ENCODE results near the gene LHFPL6. TPM values are rescaled to one million over a fixed set of nuclear protein-coding genes. Genes with fewer than 3 reads are reported as not detected.
A peak's percentile ranks its signal among the peaks of the same experiment; 100 is the strongest.
"Not testable (repeated sequence)": the region's sequence is repeated elsewhere in the genome, so short reads cannot be mapped to it uniquely, and the experiment has no call there.

The LHFPL6 gene
- total RNA-seq, 1 donor from 2014 or later: 146 TPM

DNA sequence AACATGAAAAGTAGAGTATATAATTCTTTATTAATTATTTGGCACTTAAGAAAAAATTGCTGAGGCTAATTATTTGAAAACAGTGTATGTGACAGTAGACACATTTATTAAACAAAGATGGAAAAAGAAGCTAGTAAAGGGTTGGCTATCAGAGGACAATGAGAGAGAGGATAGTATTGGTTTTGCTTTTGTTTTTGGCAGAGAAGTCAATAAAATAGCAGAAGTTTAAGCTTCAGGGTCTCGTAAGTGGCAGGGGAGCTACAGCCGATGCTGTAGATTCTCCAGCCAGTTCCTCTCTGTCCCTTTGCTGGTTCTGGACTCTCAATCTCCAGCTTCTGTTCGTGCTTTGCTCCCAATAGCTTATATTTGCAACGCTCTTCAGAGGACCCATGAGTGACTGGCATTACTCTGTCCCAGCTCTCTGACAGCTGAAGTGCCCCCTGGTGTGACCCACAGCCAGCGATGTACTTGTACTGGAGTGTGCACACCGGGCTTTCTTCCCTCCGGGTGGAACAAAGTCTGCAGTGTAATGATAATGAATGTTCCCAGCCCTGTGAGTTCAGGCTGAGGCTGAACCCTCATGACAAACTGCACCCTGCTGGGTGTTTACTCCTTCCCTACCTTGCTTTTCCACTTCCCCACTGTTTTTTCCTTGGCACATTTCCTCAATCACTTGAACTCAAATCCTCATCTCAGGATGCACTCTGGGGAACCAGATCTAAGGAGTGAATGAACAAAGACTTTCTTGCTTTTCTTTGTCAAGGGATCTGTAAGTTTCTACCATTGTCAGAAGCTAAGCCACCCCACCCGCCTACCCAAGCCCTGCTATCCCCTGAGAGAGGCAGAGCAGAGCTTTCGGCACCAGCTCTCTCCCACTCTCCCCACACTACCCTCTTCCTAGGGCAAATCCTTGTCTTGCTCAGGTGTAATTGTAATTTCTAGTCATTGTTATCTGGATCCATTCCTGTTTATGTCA is 254.8 kb downstream of the LHFPL6 start:
- ATAC-seq (peak; percentile 79), DNase-seq (ENCODE audit: low spot score) (no peak)
- intact Hi-C loops (cut with DNase I): no loop called here

DNA sequence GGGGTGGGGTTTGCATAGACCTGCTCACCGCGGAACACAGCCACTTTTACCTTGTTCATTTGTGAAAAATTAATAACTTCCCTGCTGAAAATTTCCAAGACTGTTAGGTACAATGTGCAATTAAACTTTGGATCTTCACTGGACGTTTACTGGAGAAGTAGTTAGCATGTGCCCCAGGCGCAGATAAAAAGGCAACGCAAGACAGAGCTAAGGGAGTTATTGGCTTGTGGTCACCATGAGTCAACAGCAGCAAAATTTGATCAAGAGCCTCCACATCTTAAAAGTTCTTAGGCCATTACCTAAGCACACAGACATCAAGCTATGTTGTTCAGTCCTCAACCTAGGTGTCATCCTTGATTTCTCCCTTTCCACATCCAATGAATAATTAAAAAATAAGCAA is 257.0 kb downstream of the LHFPL6 start:
- intact Hi-C loops (cut with DNase I): no loop called here
- DNase-seq (ENCODE audit: low spot score) (no peak), ATAC-seq (no peak)

DNA sequence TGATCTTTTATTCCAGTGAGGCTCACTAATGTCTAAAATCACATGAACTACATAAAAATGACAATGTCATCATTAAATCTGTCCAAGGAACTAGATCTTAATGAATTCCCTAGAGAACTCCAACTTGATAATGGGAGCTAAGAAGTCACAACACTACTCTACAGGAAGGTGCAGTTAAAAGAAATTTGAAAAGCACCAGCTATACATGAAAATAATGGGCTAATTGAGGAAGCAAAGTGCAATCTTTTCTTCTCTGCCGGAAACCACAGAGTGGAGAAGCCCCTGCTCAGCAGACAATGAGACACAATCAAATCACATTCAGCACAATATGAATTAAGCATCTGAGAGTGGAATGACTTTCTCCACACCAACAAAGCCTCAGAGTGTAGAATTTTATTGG is 261.7 kb downstream of the LHFPL6 start:
- intact Hi-C loops (cut with DNase I): no loop called here
- ATAC-seq: no peak
- no peak for DNase-seq (ENCODE audit: low spot score)

DNA sequence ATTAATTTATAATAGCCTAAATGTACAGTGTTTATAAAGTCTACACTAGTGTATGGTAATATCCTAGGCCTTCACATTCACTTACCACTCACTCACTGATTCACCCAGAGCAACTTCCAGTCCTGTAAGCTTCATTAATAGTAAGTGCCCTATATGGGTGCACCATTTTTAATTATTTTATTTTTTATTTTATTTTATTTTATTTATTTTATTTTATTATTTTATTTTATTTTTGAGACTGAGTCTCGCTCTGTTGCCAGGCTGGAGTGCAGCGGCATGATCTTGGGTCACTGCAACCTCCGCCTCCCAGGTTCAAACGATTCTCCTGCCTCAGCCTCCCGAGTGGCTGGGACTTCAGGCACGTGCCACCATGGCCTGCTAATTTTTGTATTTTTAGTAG is 264.9 kb downstream of the LHFPL6 start:
- DNase-seq (ENCODE audit: low spot score); ATAC-seq; intact Hi-C loops (cut with DNase I): not testable (repeated sequence)

DNA sequence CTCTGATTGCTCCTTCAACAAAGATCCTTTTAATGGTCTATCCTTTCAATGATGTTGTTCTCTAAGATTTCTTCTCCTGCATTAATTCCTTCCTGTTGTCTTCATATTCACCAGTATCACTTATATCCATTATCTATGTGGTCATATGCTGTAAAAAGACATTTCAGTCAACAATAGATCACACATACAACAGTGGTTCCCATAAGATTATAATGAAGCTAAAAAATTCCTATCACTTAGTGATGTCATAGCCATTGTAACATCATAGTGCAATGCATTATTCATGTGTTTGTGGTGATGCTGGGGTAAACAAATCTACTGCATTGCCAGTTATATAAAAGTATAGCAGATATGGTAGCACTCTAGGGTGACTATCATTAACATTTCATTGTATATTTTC is 266.1 kb downstream of the LHFPL6 start:
- intact Hi-C loops (cut with DNase I): no loop called here
- no peak for DNase-seq (ENCODE audit: low spot score)
- no peak for ATAC-seq

DNA sequence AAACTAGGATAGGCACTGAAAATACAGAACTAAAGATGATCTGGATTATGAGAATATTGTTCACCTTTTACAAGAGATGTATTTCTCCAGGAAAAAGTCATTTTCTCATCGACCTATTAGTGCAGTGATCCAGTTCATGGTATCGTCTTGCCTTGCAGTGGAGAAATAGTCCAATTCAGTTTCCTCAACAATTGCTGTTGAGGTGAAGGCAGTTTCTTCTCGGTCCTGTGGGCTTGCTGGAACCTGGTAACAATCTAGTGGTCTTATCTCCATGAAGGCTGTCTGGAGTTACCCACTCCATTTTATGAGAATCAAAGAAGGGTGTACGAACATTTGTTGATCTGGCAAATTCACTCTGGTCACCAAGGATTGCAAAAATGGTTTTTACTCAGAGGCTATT is 266.8 kb downstream of the LHFPL6 start:
- intact Hi-C loops (cut with DNase I): no loop called here
- ATAC-seq: no peak
- no peak for DNase-seq (ENCODE audit: low spot score)

DNA sequence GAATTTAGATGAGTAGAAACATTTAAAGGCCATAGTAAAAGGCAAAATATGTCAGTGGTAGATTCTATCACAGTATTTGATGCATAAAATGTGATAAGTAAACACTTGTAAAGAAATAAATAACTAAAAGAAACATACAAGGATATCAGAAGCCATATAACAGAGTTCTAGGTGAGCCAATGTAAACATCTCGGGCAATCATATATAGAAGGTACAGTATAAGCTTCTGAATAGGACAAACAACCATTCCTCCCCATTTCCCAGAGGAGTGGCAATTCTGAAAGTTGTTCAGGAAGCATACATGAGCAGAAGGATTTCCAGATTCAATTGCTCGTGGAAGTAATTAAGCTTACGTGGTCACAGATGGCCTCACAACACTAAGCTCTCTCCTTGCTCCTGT is 267.3 kb downstream of the LHFPL6 start:
- DNase-seq (ENCODE audit: low spot score) (no peak), ATAC-seq (no peak)
- intact Hi-C loops (cut with DNase I): no loop called here

DNA sequence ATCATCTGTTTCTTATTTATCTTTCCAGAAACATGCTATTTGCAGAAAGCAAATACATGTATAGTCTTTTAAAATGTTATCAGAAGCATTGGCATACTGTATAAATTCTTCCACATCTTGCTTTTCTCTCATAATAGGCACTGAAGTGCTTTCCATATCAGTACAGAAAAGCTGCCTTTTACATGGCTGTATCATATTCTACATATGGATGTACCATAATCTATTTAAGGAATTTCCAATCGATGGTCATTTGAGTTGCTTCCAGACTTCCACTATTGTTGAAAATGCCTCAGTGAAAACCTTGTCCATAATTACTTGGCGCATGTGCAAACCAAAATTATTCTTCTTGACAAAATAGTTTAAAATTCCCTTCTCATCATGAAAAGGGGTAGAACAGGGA is 272.5 kb downstream of the LHFPL6 start:
- intact Hi-C loops (cut with DNase I): no loop called here
- ATAC-seq (no peak), DNase-seq (ENCODE audit: low spot score) (no peak)

DNA sequence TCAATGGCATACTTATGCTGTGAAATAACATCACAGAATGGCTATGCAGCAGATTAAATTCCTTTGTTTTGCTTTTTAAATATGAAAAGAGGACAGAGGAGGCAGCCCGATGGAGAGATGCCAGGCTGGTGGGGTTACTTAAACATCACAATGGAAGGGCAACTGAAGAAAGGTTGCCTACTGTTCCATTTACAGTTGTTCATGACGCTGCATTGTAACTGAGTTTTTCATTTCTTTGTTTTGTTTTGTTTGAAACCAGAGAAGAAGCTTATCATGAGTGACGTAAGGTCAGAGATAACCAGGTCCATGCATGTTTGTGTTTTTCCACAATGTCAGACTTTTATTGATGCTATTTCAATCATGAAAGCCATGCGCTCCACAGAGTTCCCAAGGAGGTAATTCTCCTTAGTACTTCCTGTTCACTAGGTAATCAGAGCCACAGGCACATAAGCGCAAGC is 273.8 kb downstream of the LHFPL6 start:
- ATAC-seq: no peak
- intact Hi-C loops (cut with DNase I): no loop called here
- DNase-seq (ENCODE audit: low spot score): no peak

DNA sequence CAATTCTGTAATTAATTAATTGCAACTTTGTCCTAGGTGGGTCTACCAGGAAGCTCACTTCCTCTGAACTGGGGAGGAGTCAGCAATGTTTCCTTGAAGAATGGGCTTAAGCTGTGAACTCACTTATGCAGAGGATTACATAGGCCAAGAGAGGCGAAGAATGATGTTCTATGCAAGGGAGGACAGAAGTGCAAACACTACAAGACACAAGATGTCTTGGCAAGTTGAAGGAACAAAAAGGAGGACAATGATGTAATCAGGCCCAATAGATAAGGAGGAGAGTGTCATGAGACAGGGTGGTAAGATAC is 275.9 kb downstream of the LHFPL6 start:
- intact Hi-C loops (cut with DNase I): no loop called here
- ATAC-seq (peak; percentile 35), DNase-seq (ENCODE audit: low spot score) (no peak)

DNA sequence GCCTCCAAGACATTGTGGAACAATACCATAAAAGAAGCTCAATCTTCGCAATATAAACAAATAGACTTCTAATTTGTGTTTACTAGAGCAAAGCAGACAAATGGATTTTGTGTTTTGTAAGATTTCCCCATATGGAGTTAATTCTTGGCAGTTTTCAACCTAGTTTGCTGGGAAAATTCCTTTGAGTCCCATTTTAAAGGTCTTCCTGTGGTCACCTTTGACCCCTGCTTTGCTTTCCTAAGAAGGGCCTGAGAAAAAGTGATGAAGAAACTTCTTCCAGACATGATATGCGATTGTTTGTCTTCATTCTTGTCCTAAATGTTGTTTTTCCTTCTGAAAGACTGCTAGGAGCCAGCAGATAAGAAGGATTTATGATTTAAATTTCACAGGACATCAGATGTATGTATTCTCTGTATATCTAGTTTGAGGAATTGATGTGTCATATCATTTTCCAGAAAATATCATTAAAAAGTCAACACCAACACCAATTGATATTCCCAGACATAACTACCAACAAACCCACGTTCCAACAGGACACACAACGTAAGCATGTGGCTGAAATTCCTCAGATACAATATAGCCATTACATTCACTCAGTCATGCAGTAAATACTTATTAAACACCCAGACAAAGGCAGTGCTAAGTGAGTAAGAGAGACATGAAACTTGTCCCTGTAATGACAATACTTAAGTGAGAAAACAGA is 276.4 kb downstream of the LHFPL6 start:
- ATAC-seq (peak; percentile 84), DNase-seq (ENCODE audit: low spot score) (no peak)
- intact Hi-C loops (cut with DNase I): no loop called here

DNA sequence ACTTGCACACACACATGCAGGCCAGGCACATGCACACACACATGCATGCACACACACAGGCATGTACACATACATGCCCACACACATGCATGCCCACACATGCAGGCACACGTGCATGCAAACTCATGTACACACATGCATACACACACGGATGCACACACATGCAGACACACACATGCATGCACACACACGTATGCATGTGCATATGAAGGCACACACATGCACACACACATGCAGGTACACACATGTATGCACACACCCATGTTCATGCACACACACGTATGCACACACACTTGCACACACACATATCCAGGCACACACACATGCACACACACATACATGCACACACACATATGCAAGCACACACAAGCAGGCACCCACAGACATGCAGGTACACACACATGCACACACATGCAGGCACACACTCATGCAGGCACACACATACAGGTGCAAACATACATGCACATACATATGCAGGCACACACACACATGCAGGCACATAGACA is 278.1 kb downstream of the LHFPL6 start:
- no peak for ATAC-seq
- DNase-seq (ENCODE audit: low spot score): no peak
- intact Hi-C loops (cut with DNase I): no loop called here

DNA sequence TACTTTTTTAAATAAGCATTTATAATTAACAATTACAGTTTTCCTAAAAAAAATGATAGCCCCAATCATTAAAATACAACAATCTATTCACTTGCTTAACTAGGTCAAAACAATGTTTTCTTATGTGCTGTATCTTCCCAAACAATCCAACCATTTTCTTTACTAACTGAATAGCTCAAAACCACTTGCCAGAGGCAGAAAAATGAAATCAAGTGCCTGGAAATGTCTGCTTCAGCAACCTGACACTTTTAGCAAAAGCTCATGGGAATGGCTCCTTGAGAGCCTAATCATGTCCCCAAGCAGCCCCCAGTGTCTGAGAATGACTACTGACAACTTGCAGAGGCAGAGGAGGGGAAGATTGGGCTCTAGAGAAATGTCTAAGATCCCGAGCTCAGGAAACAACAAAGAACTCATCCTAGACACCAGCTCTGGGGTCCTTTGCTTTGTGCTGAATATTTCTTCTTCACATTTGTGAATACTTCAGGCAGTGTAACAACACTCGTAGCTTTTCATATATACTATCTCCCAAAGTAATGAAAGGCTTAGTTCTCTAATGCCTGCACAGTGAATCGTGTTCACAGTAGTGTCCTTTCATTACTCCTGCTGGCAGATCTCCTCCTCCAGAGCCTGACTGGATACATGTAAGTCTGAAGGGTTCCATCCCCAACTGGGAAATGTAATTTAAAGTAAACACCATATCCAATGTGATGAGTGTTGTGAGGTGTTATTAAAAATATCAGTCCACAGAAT is 280.0 kb downstream of the LHFPL6 start:
- DNase-seq (ENCODE audit: low spot score) (no peak), ATAC-seq (no peak)
- intact Hi-C loops (cut with DNase I): no loop called here

DNA sequence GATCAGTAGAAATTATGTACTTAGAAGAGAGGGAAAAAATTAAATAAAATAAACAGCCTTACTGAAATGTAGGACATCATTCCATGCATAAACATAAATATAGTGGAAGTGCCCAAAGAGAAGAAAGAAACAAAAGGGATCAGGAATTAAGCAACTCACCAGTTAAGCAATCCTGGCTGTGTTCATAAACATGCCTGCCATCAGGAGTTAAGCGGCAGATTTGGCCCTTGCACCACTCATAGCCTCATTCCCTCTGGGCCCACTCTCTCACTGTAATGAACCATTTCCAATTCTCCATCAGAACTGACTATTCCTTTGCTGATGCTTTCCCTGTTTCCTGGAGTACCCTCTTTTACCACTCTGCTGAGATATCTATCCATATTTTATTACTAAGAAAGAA is 281.4 kb downstream of the LHFPL6 start:
- DNase-seq (ENCODE audit: low spot score) (no peak), ATAC-seq (peak; percentile 76)
- intact Hi-C loops (cut with DNase I): no loop called here

DNA sequence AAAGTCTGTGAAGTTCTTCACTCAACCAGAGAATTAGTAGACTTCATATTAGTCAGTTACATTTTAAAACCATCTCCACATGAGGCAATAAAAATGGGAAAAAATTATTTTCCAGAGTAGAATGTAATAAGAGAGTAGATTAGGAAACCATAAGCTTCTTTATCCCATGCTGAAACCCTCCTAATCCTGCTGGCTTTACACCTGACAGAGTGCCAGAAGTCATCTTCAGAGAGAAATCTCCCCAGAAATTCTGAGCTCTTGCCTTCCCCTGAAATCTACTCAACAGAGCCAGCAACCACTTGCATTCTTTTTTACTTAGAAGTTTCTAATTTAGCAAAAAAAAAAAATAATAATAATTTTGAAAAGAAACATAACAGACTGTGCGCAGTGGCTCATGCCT is 284.8 kb downstream of the LHFPL6 start:
- no peak for DNase-seq (ENCODE audit: low spot score)
- peak; percentile 7 for ATAC-seq
- intact Hi-C loops (cut with DNase I): no loop called here

DNA sequence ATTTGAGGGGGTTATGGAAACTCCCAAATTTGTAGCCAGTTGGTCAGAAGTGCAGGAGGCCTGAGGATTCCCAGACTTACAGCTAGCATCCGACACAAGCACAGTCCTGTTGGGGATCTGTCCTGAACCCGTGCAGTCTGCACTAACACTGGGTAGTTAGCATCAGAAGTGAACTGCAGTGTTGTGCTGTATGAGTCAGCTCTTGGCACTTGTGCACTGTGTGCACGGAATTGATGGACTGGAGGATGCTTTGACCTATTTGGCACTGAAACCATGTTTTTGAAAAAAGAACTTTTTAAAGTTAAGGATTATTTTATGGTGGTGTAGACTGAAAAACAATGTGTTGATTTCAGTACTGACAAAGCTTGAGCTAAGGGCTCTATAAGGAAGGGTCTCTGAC is 285.7 kb downstream of the LHFPL6 start:
- ATAC-seq (peak; percentile 94), DNase-seq (ENCODE audit: low spot score) (no peak)
- intact Hi-C loops (cut with DNase I): no loop called here

DNA sequence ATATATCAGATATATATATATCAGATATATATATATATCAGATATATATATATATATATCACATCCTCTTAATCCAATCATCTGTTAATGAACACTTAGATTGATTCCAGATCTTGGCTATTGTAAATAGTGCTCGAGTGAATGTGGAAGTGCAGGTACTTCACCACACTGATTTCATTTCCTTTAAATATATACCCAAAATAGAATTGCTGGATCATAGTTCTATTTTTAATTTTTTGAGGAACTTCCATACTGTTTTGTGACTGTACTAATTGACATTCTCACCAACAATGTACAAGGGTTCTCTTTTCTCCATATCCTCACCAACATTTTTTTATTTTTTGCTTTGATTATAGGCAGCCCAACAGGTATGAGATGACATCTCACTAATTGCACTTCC is 287.2 kb downstream of the LHFPL6 start:
- intact Hi-C loops (cut with DNase I): no loop called here
- no peak for ATAC-seq
- DNase-seq (ENCODE audit: low spot score): no peak

DNA sequence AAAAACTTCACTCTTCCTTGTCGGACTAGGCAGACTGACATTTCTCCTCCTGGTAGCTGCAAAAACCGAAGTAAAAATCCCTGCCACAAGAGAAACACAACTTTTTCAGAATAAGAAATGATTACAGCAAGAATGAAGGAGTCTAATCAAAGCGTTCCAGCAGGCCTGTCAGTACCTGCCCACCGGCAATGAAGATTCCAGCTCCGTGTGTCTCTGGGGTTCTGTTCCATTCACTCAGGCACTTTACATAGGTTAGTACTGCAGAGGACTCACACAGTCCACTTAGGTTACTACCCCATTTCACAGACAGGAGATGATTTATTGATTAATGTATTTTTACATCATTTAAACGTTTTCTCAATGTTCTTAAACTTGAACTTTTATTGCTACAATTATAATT is 289.3 kb downstream of the LHFPL6 start:
- DNase-seq (ENCODE audit: low spot score) (no peak), ATAC-seq (no peak)
- intact Hi-C loops (cut with DNase I): no loop called here

DNA sequence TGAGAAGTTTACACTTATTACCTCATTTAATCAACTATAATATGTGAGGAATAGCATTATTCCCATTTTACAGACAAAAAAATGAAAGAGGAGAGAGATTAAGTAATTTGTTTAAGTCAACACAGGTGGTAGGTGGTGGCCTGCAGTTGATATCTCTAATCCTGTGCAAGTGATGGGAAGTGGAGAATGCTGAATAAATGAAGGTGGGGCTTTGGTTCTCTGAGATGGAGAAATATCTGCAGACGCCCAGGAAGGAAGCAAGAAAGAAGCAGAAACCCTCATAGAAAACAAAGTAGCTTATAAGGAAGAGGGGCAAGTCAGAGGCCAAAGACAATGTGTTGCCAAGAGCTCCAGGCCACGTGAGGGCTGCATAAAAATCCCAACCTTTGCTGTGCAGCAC is 290.4 kb downstream of the LHFPL6 start:
- DNase-seq (ENCODE audit: low spot score): no peak
- intact Hi-C loops (cut with DNase I): no loop called here
- no peak for ATAC-seq

DNA sequence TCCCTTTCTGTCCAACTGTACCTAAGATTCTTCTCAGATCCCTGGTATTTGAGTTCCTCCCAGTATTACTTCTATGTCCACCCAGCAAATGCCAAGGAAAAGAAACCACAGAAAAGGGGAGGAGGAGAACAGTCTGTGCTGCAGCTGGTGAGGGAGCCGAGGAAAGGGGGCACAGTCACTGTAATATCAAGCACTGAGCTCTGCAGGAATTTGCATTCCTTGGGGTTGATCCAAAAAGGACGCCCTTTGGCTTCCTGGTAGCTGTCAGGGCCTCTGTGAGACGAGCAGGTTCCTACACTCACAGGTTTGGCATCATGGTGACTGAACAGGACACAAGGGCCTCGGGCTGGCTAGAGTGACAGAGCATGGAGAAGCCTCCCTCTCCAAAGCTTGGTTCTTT is 291.4 kb downstream of the LHFPL6 start:
- intact Hi-C loops (cut with DNase I): no loop called here
- DNase-seq (ENCODE audit: low spot score) (no peak), ATAC-seq (peak; percentile 62)

Data from sciatic nerve (tissue), 2 donors.